HepG2 (cell line): ENCODE results near the gene ALDH7A1. TPM values are rescaled to one million over a fixed set of nuclear protein-coding genes. Genes with fewer than 3 reads are reported as not detected.

Experiments used
- ATAC-seq: fragments of 200-7000 bp; cut with Tn5 transposase; 3 replicates; pipeline ENCODE4 v1.9.1; 2020; ENCODE audit warnings: mild to moderate bottlenecking, moderate library complexity
- BruUV-seq: library from RNA; stranded (reverse); fragments of 400-500 nt; replicated peaks from 2 replicates; lab custom pipeline; 2021; lab: Mats Ljungman, UMichigan
- CTCF ChIA-PET: fragments of 300-600 bp; formaldehyde crosslinking; extraction: SDS; loops from one replicate; lab custom pipeline; 2021; ENCODE audit warnings: low total read pairs, inconsistent platforms, low intra/inter-chr PET ratio; lab: Yijun Ruan, JAX
- POLR2A ChIA-PET: fragments of 350-600 bp; sonication (Branson Sonifier 250); formaldehyde crosslinking; loops from one replicate; lab custom pipeline; 2020; ENCODE audit warnings: antibody characterized with exemption, inconsistent platforms; lab: Yijun Ruan, JAX
- DNase-seq: peaks from one replicate; pipeline ENCODE4 v3.0.0-alpha.2; 2015; ENCODE audit warnings: low spot score
- FAIRE-seq: peaks from 3 replicates; lab custom pipeline; 2011; peaks lifted over from hg19 to GRCh38; lab: Jason Lieb, UNC
- H2AFZ ChIP-seq: one replicate; pipeline ENCODE4 v1.6.1; 2011; ENCODE audit warnings: low read length, inconsistent platforms
- H3K27ac ChIP-seq: fragments of 300-600 bp; 3 replicates; pipeline ENCODE4 v1.8.0; 2011; ENCODE audit warnings: mixed run types, mild to moderate bottlenecking, mixed read lengths, low read length, inconsistent platforms; ENCODE audit not compliant: insufficient read depth; ENCODE audit errors: extremely low read length
- H3K27me3 ChIP-seq, 2 experiments: fragments of 200-600 bp in 1 of 2; 2 replicates in 1 of 2; 3 replicates in 1 of 2; pipeline versions ENCODE4 v1.6.0 to v1.8.0; 2011; ENCODE audit warnings: low read length in 2 of 2, mild to moderate bottlenecking in 2 of 2, moderate library complexity in 2 of 2, inconsistent platforms in 1 of 2; ENCODE audit not compliant: insufficient read depth in 2 of 2, control insufficient read depth in 1 of 2
- H3K36me3 ChIP-seq, 2 experiments: fragments of 200-600 bp in 1 of 2; replicated peaks in 1 of 2; 2 replicates in 1 of 2; 3 replicates in 1 of 2; pipeline versions ENCODE4 v1.5.1 to v1.8.0; 2011; ENCODE audit warnings: low read length in 2 of 2, inconsistent platforms in 1 of 2; ENCODE audit not compliant: insufficient read depth in 2 of 2, control insufficient read depth in 1 of 2
- H3K4me1 ChIP-seq: 2 replicates; pipeline ENCODE4 v1.5.1; 2012; ENCODE audit warnings: low read length, inconsistent platforms; ENCODE audit not compliant: insufficient read depth
- H3K4me2 ChIP-seq: 2 replicates; pipeline ENCODE4 v1.6.0; 2011; ENCODE audit warnings: low read depth, low read length, inconsistent platforms
- H3K4me3 ChIP-seq, 3 experiments: fragments of 200-600 bp in 1 of 3; sonication (generic), shearing (Covaris generic) in 1 of 3; replicated peaks in 1 of 3; 2 replicates each; pipeline ENCODE4 v1.5.1; 2011 to 2016; ENCODE audit warnings: low read length in 3 of 3, inconsistent platforms in 2 of 3, low read depth in 2 of 3, mild to moderate bottlenecking in 2 of 3, control low read depth in 1 of 3, mixed read lengths in 1 of 3; ENCODE audit not compliant: insufficient read depth in 1 of 3
- H3K79me2 ChIP-seq: one replicate; pipeline ENCODE4 v1.6.1; 2011; ENCODE audit warnings: low read length, inconsistent platforms; ENCODE audit not compliant: insufficient read depth
- H3K9ac ChIP-seq: 2 replicates; pipeline ENCODE4 v1.6.0; 2011; ENCODE audit warnings: mild to moderate bottlenecking, low read depth, low read length, inconsistent platforms; ENCODE audit not compliant: insufficient read depth
- H3K9me3 ChIP-seq: 2 replicates; pipeline ENCODE4 v1.5.1; 2012; ENCODE audit warnings: mild to moderate bottlenecking, low read length
- H4K20me1 ChIP-seq: 2 replicates; pipeline ENCODE4 v1.6.0; 2011; ENCODE audit warnings: inconsistent platforms, mild to moderate bottlenecking, low read length, moderate library complexity; ENCODE audit not compliant: insufficient read depth
- ARID2 ChIP-seq: sonication (generic); formaldehyde crosslinking; IDR thresholded peaks from 2 replicates; pipeline ENCODE4 v1.8.1; 2022; ENCODE audit warnings: mild to moderate bottlenecking, missing genetic modification reagents, borderline replicate concordance
- PHF21A ChIP-seq: sonication (generic); formaldehyde crosslinking; IDR thresholded peaks from 2 replicates; pipeline ENCODE4 v1.5.0; 2020; ENCODE audit warnings: mild to moderate bottlenecking, missing genetic modification reagents
- SRSF4 ChIP-seq: fragments of 200-400 bp; formaldehyde crosslinking; IDR thresholded peaks from one replicate; pipeline ENCODE4 v1.6.1; 2018; ENCODE audit warnings: mild to moderate bottlenecking, low read depth, low read length, moderate library complexity; ENCODE audit not compliant: poor library complexity, severe bottlenecking
- ZNF143 ChIP-seq: sonication (generic); formaldehyde crosslinking; IDR thresholded peaks from 2 replicates; pipeline ENCODE4 v1.4.0; 2020; ENCODE audit warnings: missing genetic modification reagents
- ZNF652 ChIP-seq: IDR thresholded peaks from 2 replicates; pipeline ENCODE4 v1.6.1; 2016; ENCODE audit warnings: low read depth, borderline replicate concordance
- in situ Hi-C: cut with HindIII; loops from 2 replicates; pipeline ENCODE4 v1.10.0; 2017; ENCODE audit warnings: low pct_unique_long_range_greater_than_20kb; ENCODE audit not compliant: extremely low pct_ligation_motif_present
- intact Hi-C: fragments of 100-400 bp; cut with micrococcal nuclease; formaldehyde crosslinking; loops from one replicate; pipeline ENCODE4 v1.10.0; 2022; ENCODE audit not compliant: unreplicated experiment
- polyA plus RNA-seq, 8 experiments: library from polyadenylated mRNA; depleted of rRNA in 3 of 8; stranded (reverse) in 7 of 8; unstranded in 1 of 8; fragments of >200 nt; fragmentation: Illumina TruSeq in 4 of 8; extraction: Trizol in 4 of 8; gene quantifications; 2 replicates each; pipeline versions ENCODE4 v1.2.1 to v1.2.3, GENCODE V29; 2011 to 2016; ENCODE audit warnings: low read depth in 4 of 8, missing spikeins in 1 of 8, mixed read lengths in 1 of 8; ENCODE audit not compliant: insufficient read depth in 1 of 8
- total RNA-seq, 5 experiments: library from RNA; depleted of rRNA; stranded (reverse); fragments of >200 nt; fragmentation: Illumina TruSeq; extraction: Trizol; gene quantifications; 2 replicates each; pipeline ENCODE4 v1.2.3, GENCODE V29; 2016; ENCODE audit warnings: low read depth in 1 of 5
- TF ChIP-seq, protein P1 (sequence below): IDR thresholded peaks from 2 replicates; pipeline ENCODE4 v1.6.1; 2016; ENCODE audit warnings: missing compliant biosample characterization, missing genetic modification reagents, borderline replicate concordance
- TF ChIP-seq, protein P2 (sequence below): sonication (generic); formaldehyde crosslinking; IDR thresholded peaks from 2 replicates; pipeline ENCODE4 v1.4.0; 2020; ENCODE audit warnings: missing genetic modification reagents, borderline replicate concordance

ALDH7A1 gene
- total and polyA plus RNA-seq, 2 of the 13 experiments (the other 11 are each of a cell fraction or from before 2014, with no cell fraction given) = 69.0 to 100 TPM

DNA sequence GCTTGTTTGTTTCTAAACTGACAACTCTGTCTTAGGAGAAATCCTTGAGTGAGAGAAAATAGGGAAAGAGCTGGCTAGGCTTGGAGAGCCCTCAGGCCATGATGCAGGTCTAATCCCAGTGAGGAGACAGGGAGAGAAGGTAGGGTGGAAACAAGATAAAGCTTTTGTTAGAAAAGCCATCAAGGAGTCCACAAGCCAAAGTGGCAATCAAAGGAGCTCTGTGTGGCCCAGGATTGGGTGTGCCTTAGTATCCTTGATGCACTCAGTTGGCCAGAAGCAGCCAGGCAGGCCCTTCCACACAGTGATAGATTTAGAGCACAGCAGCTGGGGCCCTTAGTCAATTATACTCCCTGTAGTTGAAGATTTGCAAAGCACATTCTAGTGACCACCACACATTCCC lies 73.9 kb downstream of the ALDH7A1 start:
- Histone ChIP-seq H3K79me2 (no peaks in the 10 kb centered on the region), H3K27ac (no peak overlapping the region), H4K20me1 (no peaks in the 10 kb centered on the region), H3K9me3 (no peaks in the 10 kb centered on the region), H3K4me1 (no peaks in the 10 kb centered on the region; the same call in 1 of the 2 replicates), H3K4me2 (no peak overlapping the region), H2AFZ (no peak overlapping the region), H3K4me3 (no peak overlapping the region)
- BruUV-seq = no TSS peak
- DNase-seq = no peak
- POLR2A ChIA-PET = no interaction called here
- in situ Hi-C loops = no loop called here
- TF ChIP-seq ZNF652 (CRISPR knock-in tag) (no peak), ZNF143 (CRISPR knock-in tag) (no peak), SRSF4 (no peak), ARID2 (CRISPR knock-in tag) (no peak), PHF21A (CRISPR knock-in tag) (no peak)
- TF ChIP-seq, protein P1, sequence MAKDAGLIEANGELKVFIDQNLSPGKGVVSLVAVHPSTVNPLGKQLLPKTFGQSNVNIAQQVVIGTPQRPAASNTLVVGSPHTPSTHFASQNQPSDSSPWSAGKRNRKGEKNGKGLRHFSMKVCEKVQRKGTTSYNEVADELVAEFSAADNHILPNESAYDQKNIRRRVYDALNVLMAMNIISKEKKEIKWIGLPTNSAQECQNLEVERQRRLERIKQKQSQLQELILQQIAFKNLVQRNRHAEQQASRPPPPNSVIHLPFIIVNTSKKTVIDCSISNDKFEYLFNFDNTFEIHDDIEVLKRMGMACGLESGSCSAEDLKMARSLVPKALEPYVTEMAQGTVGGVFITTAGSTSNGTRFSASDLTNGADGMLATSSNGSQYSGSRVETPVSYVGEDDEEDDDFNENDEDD (CRISPR knock-in tag) = no peak
- TF ChIP-seq, protein P2, sequence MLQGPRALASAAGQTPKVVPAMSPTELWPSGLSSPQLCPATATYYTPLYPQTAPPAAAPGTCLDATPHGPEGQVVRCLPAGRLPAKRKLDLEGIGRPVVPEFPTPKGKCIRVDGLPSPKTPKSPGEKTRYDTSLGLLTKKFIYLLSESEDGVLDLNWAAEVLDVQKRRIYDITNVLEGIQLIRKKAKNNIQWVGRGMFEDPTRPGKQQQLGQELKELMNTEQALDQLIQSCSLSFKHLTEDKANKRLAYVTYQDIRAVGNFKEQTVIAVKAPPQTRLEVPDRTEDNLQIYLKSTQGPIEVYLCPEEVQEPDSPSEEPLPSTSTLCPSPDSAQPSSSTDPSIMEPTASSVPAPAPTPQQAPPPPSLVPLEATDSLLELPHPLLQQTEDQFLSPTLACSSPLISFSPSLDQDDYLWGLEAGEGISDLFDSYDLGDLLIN (CRISPR knock-in tag) = no peak
- TF ChIP-seq, all 625 proteins: peak for 0
- Histone ChIP-seq H3K27me3 (no peaks in the 10 kb centered on the region), H3K9ac (no peak overlapping the region), H3K36me3 (no peaks in the 10 kb centered on the region)
- CTCF ChIA-PET = no interaction called here
- no peak for FAIRE-seq
- no peak for ATAC-seq
- intact Hi-C loops = no loop called here
